GM19193 (cell line): ENCODE measurements around the gene GAS7.

Source experiments
- POLR2A ChIP-seq: IDR thresholded peaks from 4 replicates; pipeline ENCODE4 v1.6.1; 2011; ENCODE audit not compliant: insufficient read depth, insufficient read length; ENCODE audit errors: extremely low read depth

Gene GAS7

DNA sequence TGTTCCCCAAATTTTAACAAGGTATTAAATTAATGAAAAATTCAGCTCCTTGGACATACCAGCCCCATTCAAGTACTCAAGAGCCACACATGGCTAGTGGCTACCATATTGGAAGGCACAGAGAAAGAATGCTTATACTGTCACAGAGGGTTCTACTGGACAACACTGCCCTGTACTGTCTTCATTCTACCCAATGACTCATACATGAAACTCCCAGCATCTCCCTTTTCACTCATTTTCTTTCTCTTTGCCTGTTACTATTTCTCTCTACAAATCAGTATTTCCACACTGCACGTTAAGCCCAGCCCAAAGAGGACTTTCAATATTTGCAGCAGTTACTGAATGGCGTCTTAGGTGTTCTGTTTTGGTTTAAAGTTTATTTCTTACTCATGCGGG lies 221.2 kb downstream of the GAS7 start:
- no peak for TF ChIP-seq POLR2A

GRCh38 chr17:9976283-9977179 lies 221.9 kb downstream of the GAS7 start:
- TF ChIP-seq POLR2A = no peak

- no peak for TF ChIP-seq POLR2A
Measured at GRCh38 chr17:9974448-9975381, 223.7 kb downstream of the GAS7 start.

- TF ChIP-seq POLR2A = no peak
Measured at GRCh38 chr17:9973669-9974447, 224.5 kb downstream of the GAS7 start.

- no peak for TF ChIP-seq POLR2A
Measured at GRCh38 chr17:9971991-9972390, 226.4 kb downstream of the GAS7 start.

DNA sequence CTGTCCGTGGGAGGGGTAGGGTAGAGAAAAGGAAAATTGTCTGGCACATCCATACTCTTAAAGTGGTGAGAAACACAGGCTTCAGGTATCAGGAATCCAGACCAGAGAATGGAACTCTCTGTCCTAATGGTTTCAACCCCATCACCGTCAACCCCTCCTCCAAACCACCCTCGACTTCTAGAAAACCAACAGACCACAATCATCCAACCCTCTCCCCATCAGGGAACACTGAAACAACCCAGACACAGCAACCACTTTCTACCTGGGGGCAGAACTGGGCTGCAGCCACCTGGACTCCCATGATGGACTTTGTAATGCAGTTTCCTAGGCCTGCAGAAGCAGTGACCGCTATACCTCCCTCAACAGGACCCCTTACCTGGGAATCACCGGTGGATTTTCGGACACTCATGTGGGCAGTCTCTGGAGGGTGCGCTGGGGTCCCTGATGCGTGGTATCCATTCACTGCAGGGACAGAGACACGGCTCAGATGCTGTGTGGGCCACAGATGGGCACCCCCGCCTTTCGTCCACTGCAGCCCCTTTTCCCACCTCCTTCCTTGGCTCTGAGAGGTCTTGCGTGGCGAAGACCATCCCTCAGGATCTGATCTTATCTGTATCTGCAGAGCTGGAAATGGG lies 229.0 kb downstream of the GAS7 start:
- TF ChIP-seq POLR2A = no peak

- TF ChIP-seq POLR2A = no peak
Measured at GRCh38 chr17:9968881-9969280, 229.5 kb downstream of the GAS7 start.

DNA sequence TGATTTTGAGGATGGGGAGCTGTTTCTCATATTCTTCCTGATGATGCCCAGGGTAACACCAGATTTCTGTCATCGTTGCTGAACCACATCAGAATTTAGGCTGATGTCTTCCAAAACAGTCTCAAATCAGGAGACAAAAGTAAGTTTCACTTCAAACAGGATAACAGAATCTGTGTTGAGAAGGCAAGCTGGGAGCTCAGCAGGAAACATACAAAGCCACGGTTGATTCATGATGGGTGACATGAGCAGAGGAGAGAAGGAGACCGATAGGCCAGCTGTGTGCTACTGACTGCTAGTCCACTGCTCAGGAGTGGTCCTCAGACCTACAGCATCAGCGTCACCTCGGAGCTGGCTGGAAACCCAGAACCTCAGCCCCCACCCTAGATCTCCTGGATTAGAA lies 230.4 kb downstream of the GAS7 start:
- TF ChIP-seq POLR2A = no peak

GRCh38 chr17:9959377-9959981 lies 238.9 kb downstream of the GAS7 start:
- no peak for TF ChIP-seq POLR2A

GRCh38 chr17:9958586-9959281 lies 239.7 kb downstream of the GAS7 start:
- TF ChIP-seq POLR2A = no peak

GRCh38 chr17:9957244-9957643 lies 241.2 kb downstream of the GAS7 start:
- TF ChIP-seq POLR2A = no peak

DNA sequence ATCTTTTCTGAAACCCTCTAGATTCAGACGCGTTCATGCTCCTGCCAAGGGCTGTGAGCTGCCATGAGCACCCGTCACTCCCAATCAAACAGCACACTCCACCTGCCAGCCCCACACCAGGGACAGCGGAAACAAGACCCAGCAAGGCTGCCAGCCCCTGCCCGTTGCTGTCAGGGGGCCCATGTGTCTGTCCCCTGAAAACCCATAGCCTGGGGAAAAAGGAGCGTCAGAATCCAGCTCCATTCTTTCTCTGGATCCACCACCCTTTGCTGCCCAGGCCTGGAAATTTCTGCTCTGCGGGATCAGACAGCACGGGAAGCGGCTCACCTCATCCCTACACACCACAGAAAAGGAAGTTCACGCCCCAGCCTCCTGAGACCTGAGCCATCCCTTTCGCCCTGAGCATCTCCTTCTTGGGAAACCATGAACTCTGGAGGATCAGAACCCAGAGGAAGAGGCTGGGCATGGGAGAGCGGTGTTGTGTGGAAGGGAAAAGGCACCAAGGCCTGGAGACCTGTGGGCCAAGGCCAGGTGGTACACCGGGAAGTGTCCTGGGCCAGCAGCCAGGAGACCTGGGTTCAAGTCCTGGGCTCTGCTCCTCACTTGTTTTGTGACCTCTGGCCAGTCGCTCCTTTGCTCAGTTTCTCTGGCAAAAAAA lies 241.8 kb downstream of the GAS7 start:
- no peak for TF ChIP-seq POLR2A

- TF ChIP-seq POLR2A = no peak
Measured at GRCh38 chr17:9953492-9953891, 244.9 kb downstream of the GAS7 start.
